GM23338 (cell line): ENCODE results near the gene TENT4A. TPM values are rescaled to one million over a fixed set of nuclear protein-coding genes. Genes with fewer than 3 reads are reported as not detected.

Experiments used
- ATAC-seq: fragments of 200-7000 bp; cut with Tn5 transposase; 3 replicates; pipeline ENCODE4 v1.9.1; 2020
- DNase-seq: peaks from one replicate; pipeline ENCODE4 v3.0.0-alpha.2; 2015; ENCODE audit warnings: low spot score
- H2AFZ ChIP-seq: fragments of 200-600 bp; sonication (generic); 2 replicates; pipeline ENCODE4 v1.8.0; 2016; ENCODE audit warnings: antibody characterized with exemption, mild to moderate bottlenecking, moderate library complexity
- H3F3A ChIP-seq: fragments of 200-600 bp; sonication (generic); replicated peaks from 2 replicates; pipeline ENCODE4 v1.8.0; 2017; ENCODE audit warnings: antibody characterized with exemption, mixed run types, low read depth
- H3K27ac ChIP-seq: fragments of 200-600 bp; sonication (generic); 2 replicates; pipeline ENCODE4 v1.6.1; 2016; ENCODE audit warnings: low read depth
- H3K27me3 ChIP-seq: fragments of 200-600 bp; sonication (generic); 2 replicates; pipeline ENCODE4 v1.8.0; 2016; ENCODE audit warnings: mild to moderate bottlenecking, mixed run types, moderate library complexity; ENCODE audit not compliant: insufficient read depth
- H3K36me3 ChIP-seq: fragments of 200-600 bp; sonication (generic); 2 replicates; pipeline ENCODE4 v1.8.0; 2016; ENCODE audit warnings: mild to moderate bottlenecking; ENCODE audit not compliant: insufficient read depth
- H3K4me1 ChIP-seq: fragments of 200-600 bp; sonication (generic); 2 replicates; pipeline ENCODE4 v1.8.0; 2016; ENCODE audit warnings: mild to moderate bottlenecking, moderate library complexity; ENCODE audit not compliant: insufficient read depth
- H3K4me2 ChIP-seq: fragments of 200-600 bp; sonication (generic); 2 replicates; pipeline ENCODE4 v1.7.1; 2017; ENCODE audit warnings: mixed run types
- H3K4me3 ChIP-seq: fragments of 200-600 bp; sonication (generic); 2 replicates; pipeline ENCODE4 v1.6.1; 2016; ENCODE audit warnings: mixed run types
- H3K79me2 ChIP-seq: fragments of 200-600 bp; sonication (generic); replicated peaks from 2 replicates; pipeline ENCODE4 v1.8.0; 2017; ENCODE audit warnings: mild to moderate bottlenecking; ENCODE audit not compliant: insufficient read depth
- H3K9me2 ChIP-seq: fragments of 200-600 bp; sonication (generic); 2 replicates; pipeline ENCODE4 v1.8.0; 2017; ENCODE audit not compliant: insufficient read depth
- H4K20me1 ChIP-seq: fragments of 200-600 bp; sonication (generic); replicated peaks from 2 replicates; pipeline ENCODE4 v1.8.0; 2017; ENCODE audit warnings: mild to moderate bottlenecking; ENCODE audit not compliant: insufficient read depth
- H3K27ac Mint-ChIP-seq: 2 replicates; pipeline ENCODE4 v1.8.0; 2020; ENCODE audit warnings: inconsistent platforms, mild to moderate bottlenecking, moderate library complexity, mixed read lengths
- H3K27me3 Mint-ChIP-seq: 3 replicates; pipeline ENCODE4 v1.8.0; 2022; ENCODE audit warnings: low read depth, mild to moderate bottlenecking, moderate library complexity, mixed read lengths, inconsistent platforms; ENCODE audit not compliant: insufficient read depth, poor library complexity
- H3K36me3 Mint-ChIP-seq: 3 replicates; pipeline ENCODE4 v1.8.0; 2021; ENCODE audit warnings: low read depth, mild to moderate bottlenecking, inconsistent platforms, moderate library complexity, mixed read lengths
- H3K4me1 Mint-ChIP-seq: 3 replicates; pipeline ENCODE4 v1.8.0; 2020; ENCODE audit warnings: mild to moderate bottlenecking, inconsistent platforms, mixed read lengths
- H3K4me3 Mint-ChIP-seq: 3 replicates; pipeline ENCODE4 v1.8.0; 2021; ENCODE audit warnings: moderate library complexity, mild to moderate bottlenecking, inconsistent platforms, mixed read lengths
- H3K9me3 Mint-ChIP-seq: 3 replicates; pipeline ENCODE4 v1.8.0; 2020; ENCODE audit warnings: moderate library complexity, mild to moderate bottlenecking, inconsistent platforms, mixed read lengths
- ETS1 ChIP-seq: IDR thresholded peaks from 2 replicates; pipeline ENCODE4 v1.6.1; 2016; ENCODE audit warnings: antibody characterized with exemption
- EZH2 ChIP-seq: fragments of 200-600 bp; sonication (generic); IDR thresholded peaks from one replicate; pipeline ENCODE4 v1.8.0; 2017; ENCODE audit warnings: antibody characterized with exemption, mild to moderate bottlenecking, low read depth; ENCODE audit not compliant: unreplicated experiment
- EZH2phosphoT487 ChIP-seq: fragments of 200-600 bp; sonication (generic); IDR thresholded peaks from one replicate; pipeline ENCODE4 v1.8.1; 2018; ENCODE audit warnings: antibody characterized with exemption; ENCODE audit not compliant: unreplicated experiment
- NANOG ChIP-seq: IDR thresholded peaks from 2 replicates; pipeline ENCODE4 v1.6.1; 2016; ENCODE audit warnings: antibody characterized with exemption, borderline replicate concordance
- POLR2AphosphoS5 ChIP-seq: IDR thresholded peaks from 2 replicates; pipeline ENCODE4 v1.6.1; 2016; ENCODE audit warnings: antibody characterized with exemption, low read depth
- REST ChIP-seq: IDR thresholded peaks from one replicate; pipeline ENCODE4 v1.6.1; 2018; ENCODE audit warnings: antibody characterized with exemption; ENCODE audit not compliant: unreplicated experiment
- STAT1 ChIP-seq: IDR thresholded peaks from one replicate; pipeline ENCODE4 v1.6.1; 2016; ENCODE audit warnings: antibody characterized with exemption; ENCODE audit not compliant: unreplicated experiment
- ZNF114 ChIP-seq: fragments of 250-450 bp; sonication (Bioruptor Pico); IDR thresholded peaks from 2 replicates; pipeline ENCODE4 v1.5.0; 2020; ENCODE audit warnings: mild to moderate bottlenecking, moderate library complexity
- ZNF331 ChIP-seq: fragments of 250-450 bp; sonication (Bioruptor Pico); IDR thresholded peaks from 2 replicates; pipeline ENCODE4 v1.5.0; 2020; ENCODE audit warnings: low read depth, mild to moderate bottlenecking, moderate library complexity
- polyA plus RNA-seq: library from polyadenylated mRNA; unstranded; fragments of >200 nt; fragmentation: Nextera tagmentation; extraction: Ambion mirVana; gene quantifications from 2 replicates; pipeline ENCODE4 v1.2.1, GENCODE V29; 2016
- total RNA-seq: library from RNA; depleted of rRNA; stranded (reverse); fragments of >200 nt; shearing (Covaris generic); gene quantifications from 2 replicates; pipeline ENCODE4 v1.2.3, GENCODE V29; 2014
- TF ChIP-seq, protein P1 (sequence below), 2 experiments: fragments of 200-600 bp in 1 of 2; sonication (generic) in 1 of 2; conservative IDR thresholded peaks; 2 replicates each; pipeline versions ENCODE4 v1.5.1 to v1.6.1; 2016 to 2017; ENCODE audit warnings: antibody characterized with exemption in 2 of 2, low read depth in 2 of 2, mild to moderate bottlenecking in 2 of 2, moderate library complexity in 1 of 2

TENT4A gene
- total and polyA plus RNA-seq, 2 experiments from 2014 or later, result 5.3 to 24.0 TPM

- TF ChIP-seq REST (no peak), EZH2phosphoT487 (no peak), ZNF114 (CRISPR knock-in tag) (no peak), ETS1 (no peak), STAT1 (no peak), NANOG (no peak), POLR2AphosphoS5 (no peak), ZNF331 (CRISPR knock-in tag) (no peak)
- TF ChIP-seq, protein P1, sequence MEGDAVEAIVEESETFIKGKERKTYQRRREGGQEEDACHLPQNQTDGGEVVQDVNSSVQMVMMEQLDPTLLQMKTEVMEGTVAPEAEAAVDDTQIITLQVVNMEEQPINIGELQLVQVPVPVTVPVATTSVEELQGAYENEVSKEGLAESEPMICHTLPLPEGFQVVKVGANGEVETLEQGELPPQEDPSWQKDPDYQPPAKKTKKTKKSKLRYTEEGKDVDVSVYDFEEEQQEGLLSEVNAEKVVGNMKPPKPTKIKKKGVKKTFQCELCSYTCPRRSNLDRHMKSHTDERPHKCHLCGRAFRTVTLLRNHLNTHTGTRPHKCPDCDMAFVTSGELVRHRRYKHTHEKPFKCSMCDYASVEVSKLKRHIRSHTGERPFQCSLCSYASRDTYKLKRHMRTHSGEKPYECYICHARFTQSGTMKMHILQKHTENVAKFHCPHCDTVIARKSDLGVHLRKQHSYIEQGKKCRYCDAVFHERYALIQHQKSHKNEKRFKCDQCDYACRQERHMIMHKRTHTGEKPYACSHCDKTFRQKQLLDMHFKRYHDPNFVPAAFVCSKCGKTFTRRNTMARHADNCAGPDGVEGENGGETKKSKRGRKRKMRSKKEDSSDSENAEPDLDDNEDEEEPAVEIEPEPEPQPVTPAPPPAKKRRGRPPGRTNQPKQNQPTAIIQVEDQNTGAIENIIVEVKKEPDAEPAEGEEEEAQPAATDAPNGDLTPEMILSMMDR (conservative IDR thresholded peaks at IDR 0.05; ENCODE audit: low read depth in 2 of 2), result no peak
Measured at GRCh38 chr5:6676702-6677101, 36.5 kb upstream of the TENT4A start (continued).

DNA sequence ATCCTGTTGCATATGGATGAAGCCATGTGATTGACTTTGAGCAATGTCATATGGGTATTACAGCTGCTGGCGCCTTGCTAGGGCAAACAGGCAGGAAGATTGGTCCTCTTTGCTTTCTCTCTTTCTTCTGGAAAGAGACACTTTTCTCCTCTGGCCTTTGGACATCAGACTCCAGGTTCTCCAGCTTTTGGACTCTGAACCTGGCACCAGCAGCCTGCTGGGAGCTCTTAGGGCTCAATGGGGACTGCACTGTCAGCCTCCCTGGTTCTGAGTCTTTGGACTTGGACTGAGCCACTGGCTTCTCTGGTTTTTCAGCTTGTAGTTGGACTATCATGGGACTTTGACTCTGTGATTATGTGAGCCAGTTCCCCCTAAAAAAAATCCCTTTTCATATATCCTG, 34.8 kb upstream of the TENT4A start:
- peaks cover 23% of the 10 kb centered on the region for H3K36me3 Mint-ChIP-seq
- Histone ChIP-seq H3K9me2 (peaks cover 10% of the 10 kb centered on the region), H3K4me2 (no peak overlapping the region), H3K27ac (no peak overlapping the region), H3K4me3 (no peak overlapping the region), H4K20me1 (no peaks in the 10 kb centered on the region; the same call in 1 of the 2 replicates), H3K36me3 (no peaks in the 10 kb centered on the region), H2AFZ (no peak overlapping the region), H3K4me1 (no peaks in the 10 kb centered on the region), H3K79me2 (no peaks in the 10 kb centered on the region), H3F3A (no peaks in the 10 kb centered on the region), H3K27me3 (no peaks in the 10 kb centered on the region)
- TF ChIP-seq EZH2 (no peak), NANOG (no peak), EZH2phosphoT487 (no peak)
- TF ChIP-seq, protein P1 (conservative IDR thresholded peaks at IDR 0.05; ENCODE audit: low read depth in 2 of 2), result no peak
- ATAC-seq, result no peak
- H3K4me1 Mint-ChIP-seq, result peaks cover 2% of the 10 kb centered on the region; the same call in 2 of the 3 replicates
- H3K9me3 Mint-ChIP-seq, result peaks cover 22% of the 10 kb centered on the region
- no peak for DNase-seq
- no peak overlapping the region for H3K4me3 Mint-ChIP-seq
- H3K27ac Mint-ChIP-seq, result no peak overlapping the region
- H3K27me3 Mint-ChIP-seq, result no peaks in the 10 kb centered on the region
